Loucy (cell line): ENCODE data around the gene SPATC1L.

Source experiments
- H2AFZ ChIP-seq: fragments of 200-600 bp; sonication (generic); 2 replicates; pipeline ENCODE4 v1.6.0; 2016; ENCODE audit warnings: antibody characterized with exemption, mild to moderate bottlenecking, low read length, moderate library complexity
- H3F3A ChIP-seq: fragments of 200-600 bp; 2 replicates; pipeline ENCODE4 v1.6.0; 2016; ENCODE audit warnings: antibody characterized with exemption, low read depth, mild to moderate bottlenecking
- H3K27me3 ChIP-seq: fragments of 200-600 bp; sonication (generic); 2 replicates; pipeline ENCODE4 v1.6.1; 2014; ENCODE audit warnings: low read length, mild to moderate bottlenecking; ENCODE audit not compliant: insufficient read depth, poor library complexity, severe bottlenecking
- H3K36me3 ChIP-seq: fragments of 200-600 bp; sonication (generic); 2 replicates; pipeline ENCODE4 v1.6.1; 2016; ENCODE audit warnings: low read length; ENCODE audit not compliant: insufficient read depth
- H3K4me1 ChIP-seq: fragments of 200-600 bp; sonication (generic); 2 replicates; pipeline ENCODE4 v1.5.1; 2014; ENCODE audit warnings: low read length, mild to moderate bottlenecking; ENCODE audit not compliant: insufficient read depth, poor library complexity, severe bottlenecking
- H3K4me2 ChIP-seq: fragments of 200-600 bp; sonication (generic); 2 replicates; pipeline ENCODE4 v1.6.0; 2014; ENCODE audit warnings: antibody characterized with exemption, low read length, low read depth, mild to moderate bottlenecking; ENCODE audit not compliant: poor library complexity, severe bottlenecking
- H3K4me3 ChIP-seq: fragments of 200-600 bp; sonication (generic); 2 replicates; pipeline ENCODE4 v1.5.1; 2014; ENCODE audit warnings: low read length, mild to moderate bottlenecking, mixed read lengths; ENCODE audit not compliant: poor library complexity, severe bottlenecking
- H3K79me2 ChIP-seq: fragments of 200-600 bp; sonication (generic); 2 replicates; pipeline ENCODE4 v1.6.1; 2014; ENCODE audit warnings: low read length; ENCODE audit not compliant: insufficient read depth
- H3K9ac ChIP-seq: fragments of 200-600 bp; sonication (generic); 2 replicates; pipeline ENCODE4 v1.6.0; 2014; ENCODE audit warnings: mild to moderate bottlenecking, low read depth, low read length, moderate library complexity; ENCODE audit not compliant: poor library complexity, severe bottlenecking
- H3K9me2 ChIP-seq: fragments of 200-600 bp; sonication (generic); replicated peaks from 2 replicates; pipeline ENCODE4 v1.6.1; 2016; ENCODE audit warnings: low read depth, low read length, mixed read lengths
- H3K9me3 ChIP-seq: fragments of 200-600 bp; sonication (generic); 2 replicates; pipeline ENCODE4 v1.6.1; 2014; ENCODE audit warnings: mild to moderate bottlenecking, antibody characterized with exemption, low read length, low read depth; ENCODE audit not compliant: insufficient read depth
- H4K20me1 ChIP-seq: fragments of 200-600 bp; sonication (generic); 2 replicates; pipeline ENCODE4 v1.6.0; 2014; ENCODE audit warnings: antibody characterized with exemption, low read length, mild to moderate bottlenecking; ENCODE audit not compliant: insufficient read depth, poor library complexity, severe bottlenecking
- EZH2phosphoT487 ChIP-seq: fragments of 200-600 bp; IDR thresholded peaks from 2 replicates; pipeline ENCODE4 v1.6.1; 2018; ENCODE audit warnings: antibody characterized with exemption, mild to moderate bottlenecking, moderate library complexity, borderline replicate concordance
- TF ChIP-seq, protein P1 (sequence below): fragments of 200-600 bp; sonication (generic); conservative IDR thresholded peaks from 2 replicates; pipeline ENCODE4 v1.5.1; 2014; ENCODE audit warnings: mild to moderate bottlenecking, antibody characterized with exemption, low read length

The SPATC1L gene

DNA sequence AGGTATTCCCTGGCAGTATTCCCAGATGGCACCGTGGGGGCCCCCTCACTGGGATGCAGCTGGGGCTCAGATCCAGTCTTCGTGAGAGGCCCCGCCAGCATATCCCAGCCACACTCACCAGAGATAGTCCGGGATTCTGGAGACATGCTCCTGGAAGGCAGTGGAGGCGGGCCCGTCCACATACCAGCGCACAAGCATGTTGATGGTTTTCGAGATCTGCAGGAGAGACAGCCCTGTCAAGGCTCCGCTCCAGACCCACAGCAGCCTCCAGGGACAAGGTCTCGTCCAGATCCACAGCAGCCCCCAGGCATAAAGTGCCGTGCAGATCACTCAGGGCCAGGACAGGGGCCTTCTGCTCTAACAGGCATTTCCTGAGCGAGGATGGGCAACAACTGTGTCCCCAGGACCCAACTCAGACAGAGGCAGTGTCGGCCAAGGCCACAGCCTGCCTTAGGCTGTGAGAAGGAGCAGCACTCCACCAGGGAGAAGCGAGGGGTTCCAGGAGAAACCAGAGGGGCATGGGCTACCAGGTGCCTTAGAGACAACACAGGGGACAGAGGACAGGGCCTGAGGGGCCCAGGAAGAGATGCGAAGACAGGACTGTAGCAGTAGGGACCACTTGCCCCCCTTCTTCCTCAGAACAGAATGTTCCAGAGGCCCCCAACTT lies 29.5 kb upstream of the SPATC1L start:
- no peak overlapping the region for H3K4me3 ChIP-seq
- H3K27me3 ChIP-seq = no peaks in the 10 kb centered on the region
- no peaks in the 10 kb centered on the region for H3K4me1 ChIP-seq
- no peak for TF ChIP-seq EZH2phosphoT487
- TF ChIP-seq, protein P1, sequence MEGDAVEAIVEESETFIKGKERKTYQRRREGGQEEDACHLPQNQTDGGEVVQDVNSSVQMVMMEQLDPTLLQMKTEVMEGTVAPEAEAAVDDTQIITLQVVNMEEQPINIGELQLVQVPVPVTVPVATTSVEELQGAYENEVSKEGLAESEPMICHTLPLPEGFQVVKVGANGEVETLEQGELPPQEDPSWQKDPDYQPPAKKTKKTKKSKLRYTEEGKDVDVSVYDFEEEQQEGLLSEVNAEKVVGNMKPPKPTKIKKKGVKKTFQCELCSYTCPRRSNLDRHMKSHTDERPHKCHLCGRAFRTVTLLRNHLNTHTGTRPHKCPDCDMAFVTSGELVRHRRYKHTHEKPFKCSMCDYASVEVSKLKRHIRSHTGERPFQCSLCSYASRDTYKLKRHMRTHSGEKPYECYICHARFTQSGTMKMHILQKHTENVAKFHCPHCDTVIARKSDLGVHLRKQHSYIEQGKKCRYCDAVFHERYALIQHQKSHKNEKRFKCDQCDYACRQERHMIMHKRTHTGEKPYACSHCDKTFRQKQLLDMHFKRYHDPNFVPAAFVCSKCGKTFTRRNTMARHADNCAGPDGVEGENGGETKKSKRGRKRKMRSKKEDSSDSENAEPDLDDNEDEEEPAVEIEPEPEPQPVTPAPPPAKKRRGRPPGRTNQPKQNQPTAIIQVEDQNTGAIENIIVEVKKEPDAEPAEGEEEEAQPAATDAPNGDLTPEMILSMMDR = no peak
- peaks cover 14% of the 10 kb centered on the region; the same call in 1 of the 2 replicates for H3K79me2 ChIP-seq
- H2AFZ ChIP-seq = no peak overlapping the region
- H4K20me1 ChIP-seq = peaks cover 2% of the 10 kb centered on the region
- H3K9me2 ChIP-seq = no peaks in the 10 kb centered on the region
- no peaks in the 10 kb centered on the region for H3K9me3 ChIP-seq
- no peaks in the 10 kb centered on the region for H3F3A ChIP-seq
- H3K9ac ChIP-seq = no peak overlapping the region
- H3K4me2 ChIP-seq = no peak overlapping the region
- H3K36me3 ChIP-seq = peaks cover 42% of the 10 kb centered on the region; the same call in 1 of the 2 replicates

DNA sequence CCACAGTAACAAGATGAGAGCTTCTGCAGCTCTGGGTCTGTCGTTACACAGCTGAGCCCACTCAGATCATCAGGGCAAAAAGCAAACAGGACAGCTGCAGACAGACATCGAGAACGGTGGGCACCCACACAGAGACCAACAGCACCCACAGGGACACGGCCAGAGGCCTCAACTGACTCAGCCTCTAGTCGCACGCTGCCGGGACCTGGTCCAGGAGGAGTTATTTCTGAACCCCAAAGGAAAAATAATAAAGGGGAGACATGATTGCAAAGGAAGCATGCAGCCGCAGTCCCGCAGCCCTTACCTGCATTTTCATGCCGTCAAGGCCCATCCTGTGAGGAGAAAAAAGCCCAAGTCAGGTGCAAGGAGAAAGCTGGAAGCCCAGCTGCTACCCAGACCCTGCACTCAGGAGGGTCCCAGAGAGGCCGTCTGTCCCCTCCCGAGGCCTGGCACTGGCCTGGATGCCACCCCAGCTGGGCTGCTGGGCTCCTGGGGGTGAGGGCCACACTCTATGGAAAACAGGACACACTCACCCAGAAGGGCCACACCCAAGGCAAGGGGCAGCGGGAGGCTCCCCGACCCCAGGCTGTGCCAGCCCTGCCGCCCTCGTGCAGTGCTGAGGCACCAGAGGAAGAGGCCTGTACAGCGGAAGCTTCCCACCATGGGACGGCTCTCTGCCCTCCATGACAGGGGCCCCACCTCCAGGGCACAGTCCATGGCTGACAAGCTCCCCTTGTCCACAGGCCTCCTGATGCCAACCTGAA lies 28.6 kb upstream of the SPATC1L start:
- Histone ChIP-seq H2AFZ (no peak overlapping the region), H3K4me3 (no peak overlapping the region), H3K36me3 (peaks cover 51% of the 10 kb centered on the region; the same call in 1 of the 2 replicates), H3F3A (no peaks in the 10 kb centered on the region), H3K79me2 (peaks cover 9% of the 10 kb centered on the region; the same call in 1 of the 2 replicates), H3K9ac (no peak overlapping the region), H3K27me3 (no peaks in the 10 kb centered on the region), H3K9me2 (no peaks in the 10 kb centered on the region), H3K4me2 (no peak overlapping the region), H3K4me1 (no peaks in the 10 kb centered on the region), H3K9me3 (no peaks in the 10 kb centered on the region), H4K20me1 (peaks cover 2% of the 10 kb centered on the region)
- TF ChIP-seq EZH2phosphoT487 = no peak
- TF ChIP-seq, protein P1 = no peak

DNA sequence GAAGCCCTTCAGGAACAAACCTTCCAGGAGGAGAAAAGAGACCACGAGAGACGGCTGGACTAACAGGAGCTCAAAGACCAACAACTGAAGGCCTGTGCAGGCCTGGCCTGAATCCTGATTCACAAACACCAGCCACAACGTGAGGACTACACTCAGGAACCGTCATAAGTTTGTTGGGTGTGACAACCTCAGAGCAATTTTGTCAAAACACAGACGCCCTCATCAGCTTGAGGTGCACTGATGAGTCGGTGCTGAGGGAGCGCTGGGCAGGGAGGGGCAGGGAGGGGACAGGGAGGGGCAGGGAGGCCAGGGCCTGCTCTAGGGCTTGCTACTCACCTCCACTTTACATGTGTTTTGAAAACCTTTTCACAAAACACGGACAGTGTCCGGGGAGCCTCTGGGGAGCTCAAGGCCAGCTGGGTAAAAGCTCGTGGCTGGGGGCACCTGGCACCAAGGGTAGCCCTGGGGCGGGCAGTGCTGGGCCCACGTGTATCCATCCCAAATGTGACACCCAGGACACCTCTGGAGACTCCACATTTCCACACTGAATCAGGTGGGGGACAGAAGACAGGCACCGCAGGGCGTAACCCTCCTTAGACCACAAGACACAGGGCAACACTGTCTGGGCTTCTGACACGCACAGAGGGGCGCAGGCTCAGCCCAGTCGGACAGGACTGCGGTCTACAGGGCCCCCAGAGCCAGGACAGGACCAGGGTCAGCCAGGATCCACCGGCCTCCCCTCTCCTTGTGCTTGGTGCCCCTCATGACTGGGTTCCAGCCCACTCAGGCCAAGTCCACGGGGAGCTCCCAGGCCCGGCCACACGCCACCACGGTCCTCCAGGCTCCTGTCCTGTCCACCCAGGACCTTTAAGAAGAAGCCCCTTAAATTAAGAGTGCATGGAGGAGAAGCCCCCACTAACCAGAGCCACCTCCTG lies 27.8 kb upstream of the SPATC1L start:
- Histone ChIP-seq H3K4me3 (no peak overlapping the region), H3K4me1 (no peaks in the 10 kb centered on the region), H3F3A (no peaks in the 10 kb centered on the region), H3K36me3 (peaks cover 59% of the 10 kb centered on the region; the same call in 1 of the 2 replicates), H3K9me3 (no peaks in the 10 kb centered on the region), H3K79me2 (peaks cover 9% of the 10 kb centered on the region; the same call in 1 of the 2 replicates), H4K20me1 (peaks cover 2% of the 10 kb centered on the region), H2AFZ (no peak overlapping the region), H3K4me2 (no peak overlapping the region), H3K9me2 (no peaks in the 10 kb centered on the region), H3K27me3 (no peaks in the 10 kb centered on the region), H3K9ac (no peak overlapping the region)
- TF ChIP-seq, protein P1 = no peak
- no peak for TF ChIP-seq EZH2phosphoT487
